SHP77 (cell line): ENCODE data around the gene NFE2L3.

Source experiments
- DNase-seq, 2 experiments: peaks; one replicate each; lab custom pipeline; 2025; lab: John Stamatoyannopoulos, UW

Gene NFE2L3

DNA sequence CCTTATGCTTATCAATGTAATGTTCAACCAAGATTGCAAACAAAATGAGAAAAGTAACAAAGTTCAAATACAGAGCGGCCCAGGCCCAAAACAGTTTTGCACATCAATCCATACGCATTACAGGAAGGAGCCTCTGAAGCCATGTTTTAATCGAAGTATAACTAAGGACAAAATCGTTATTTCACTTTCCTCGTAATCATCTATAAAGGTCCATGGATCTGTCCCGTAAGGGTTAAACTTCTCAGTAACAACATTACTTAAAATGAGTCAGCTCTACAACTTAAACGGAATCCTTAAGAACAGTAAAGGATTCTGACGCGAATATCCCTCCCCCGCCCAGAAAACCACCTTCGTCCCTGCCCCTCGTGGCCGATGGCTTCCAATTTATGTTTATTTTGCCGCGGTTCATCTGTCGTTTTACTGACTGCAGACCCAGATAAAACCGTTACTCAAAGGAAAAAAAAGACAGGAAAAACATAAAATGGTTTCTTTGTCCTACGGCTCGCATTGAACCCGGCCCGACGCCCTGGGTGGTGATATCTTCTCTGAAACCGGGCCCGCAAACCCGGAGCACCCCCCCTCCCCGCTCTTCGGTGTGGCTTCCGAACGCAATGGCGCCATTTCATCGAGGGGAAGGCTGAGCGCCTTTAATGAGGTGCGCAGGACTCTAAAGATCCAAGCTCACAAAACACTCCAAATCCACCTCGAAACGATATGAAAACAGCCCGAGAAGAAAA, 47.5 kb downstream of the NFE2L3 start:
- peak; percentile 39 to 62 for DNase-seq

DNA sequence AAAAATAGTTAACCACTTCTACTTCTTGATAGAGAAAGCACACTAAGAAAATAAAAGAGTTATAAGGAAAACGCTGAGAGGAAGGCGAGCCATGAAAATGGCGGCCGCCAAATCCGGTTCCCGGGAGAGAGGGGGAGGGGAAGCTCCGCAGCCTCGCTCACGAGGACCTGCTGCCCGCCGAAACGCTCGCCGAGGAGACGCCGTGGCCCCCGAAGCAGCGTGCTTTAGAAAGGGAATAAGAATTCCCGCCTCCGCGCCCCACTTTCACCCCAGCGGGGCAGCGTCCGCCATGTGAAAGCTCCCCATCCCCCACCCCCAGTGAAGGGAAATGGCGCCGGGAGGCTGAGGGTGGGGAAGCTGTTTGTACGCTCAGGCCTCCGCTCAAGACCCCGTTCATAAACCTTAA, 48.0 kb downstream of the NFE2L3 start:
- peak; percentile 34 to 50 for DNase-seq

DNA sequence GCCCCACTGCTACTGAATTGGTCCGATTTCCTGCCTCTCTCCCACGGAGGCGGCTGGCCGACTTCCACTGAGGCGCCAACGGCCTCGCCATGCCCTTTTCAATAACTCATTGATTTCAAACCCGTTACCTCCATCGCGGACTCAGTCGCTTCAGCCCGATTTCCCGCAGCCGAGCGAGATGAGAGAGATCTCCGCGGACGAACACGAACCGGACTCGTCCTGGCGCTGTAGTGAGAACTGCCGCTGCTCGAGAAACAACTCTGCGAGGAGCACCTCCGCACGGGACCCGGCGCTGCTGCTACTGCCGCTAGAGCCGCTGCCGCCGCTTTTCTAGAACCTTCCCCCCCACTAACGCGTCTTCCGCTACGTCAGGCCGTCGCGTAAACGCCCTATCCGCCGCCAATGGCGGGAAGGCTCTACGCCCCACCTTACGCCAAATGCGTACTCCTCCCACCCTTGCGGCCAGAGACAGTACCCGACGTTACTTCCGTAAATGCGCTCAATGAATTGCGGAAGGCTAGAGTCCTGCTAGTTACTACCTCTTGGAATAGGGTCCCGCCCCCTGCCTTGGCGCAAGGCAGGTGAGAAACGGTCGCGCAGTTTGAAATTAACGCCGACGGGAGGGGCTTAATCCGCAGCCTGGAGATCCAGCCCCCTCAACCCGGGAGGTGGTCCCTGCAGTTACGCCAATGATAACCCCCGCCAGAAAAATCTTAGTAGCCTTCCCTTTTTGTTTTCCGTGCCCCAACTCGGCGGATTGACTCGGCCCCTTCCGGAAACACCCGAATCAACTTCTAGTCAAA, 48.6 kb downstream of the NFE2L3 start, which contains the start of gene HNRNPA2B1:
TSS of gene HNRNPA2B1 (minus strand) at position 303 of the 803 bp plus-strand sequence. CDS start at position 134, 169 bp downstream.
- DNase-seq, result peak; percentile 98

DNA sequence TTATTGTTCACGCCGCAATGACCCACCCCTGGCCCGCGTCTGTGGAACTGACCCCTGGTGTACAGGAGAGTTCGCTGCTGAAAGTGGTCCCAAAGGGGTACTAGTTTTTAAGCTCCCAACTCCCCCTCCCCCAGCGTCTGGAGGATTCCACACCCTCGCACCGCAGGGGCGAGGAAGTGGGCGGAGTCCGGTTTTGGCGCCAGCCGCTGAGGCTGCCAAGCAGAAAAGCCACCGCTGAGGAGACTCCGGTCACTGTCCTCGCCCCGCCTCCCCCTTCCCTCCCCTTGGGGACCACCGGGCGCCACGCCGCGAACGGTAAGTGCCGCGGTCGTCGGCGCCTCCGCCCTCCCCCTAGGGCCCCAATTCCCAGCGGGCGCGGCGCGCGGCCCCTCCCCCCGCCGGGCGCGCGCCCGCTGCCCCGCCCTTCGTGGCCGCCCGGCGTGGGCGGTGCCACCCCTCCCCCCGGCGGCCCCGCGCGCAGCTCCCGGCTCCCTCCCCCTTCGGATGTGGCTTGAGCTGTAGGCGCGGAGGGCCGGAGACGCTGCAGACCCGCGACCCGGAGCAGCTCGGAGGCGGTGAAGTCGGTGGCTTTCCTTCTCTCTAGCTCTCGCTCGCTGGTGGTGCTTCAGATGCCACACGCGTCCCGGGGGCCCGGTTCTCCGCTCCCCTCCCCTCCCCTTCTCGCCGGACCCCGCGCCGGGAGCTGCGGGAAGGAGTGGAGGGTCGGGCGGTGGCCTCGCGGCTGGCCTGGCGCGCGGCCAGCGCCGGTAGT, 49.4 kb downstream of the NFE2L3 start, which contains the start of gene CBX3:
TSS of gene CBX3 (plus strand) at position 499 of the 772 bp plus-strand sequence. CDS start 1,254 bp downstream, outside the sequence.
- peak; percentile 90 to 94 for DNase-seq

DNA sequence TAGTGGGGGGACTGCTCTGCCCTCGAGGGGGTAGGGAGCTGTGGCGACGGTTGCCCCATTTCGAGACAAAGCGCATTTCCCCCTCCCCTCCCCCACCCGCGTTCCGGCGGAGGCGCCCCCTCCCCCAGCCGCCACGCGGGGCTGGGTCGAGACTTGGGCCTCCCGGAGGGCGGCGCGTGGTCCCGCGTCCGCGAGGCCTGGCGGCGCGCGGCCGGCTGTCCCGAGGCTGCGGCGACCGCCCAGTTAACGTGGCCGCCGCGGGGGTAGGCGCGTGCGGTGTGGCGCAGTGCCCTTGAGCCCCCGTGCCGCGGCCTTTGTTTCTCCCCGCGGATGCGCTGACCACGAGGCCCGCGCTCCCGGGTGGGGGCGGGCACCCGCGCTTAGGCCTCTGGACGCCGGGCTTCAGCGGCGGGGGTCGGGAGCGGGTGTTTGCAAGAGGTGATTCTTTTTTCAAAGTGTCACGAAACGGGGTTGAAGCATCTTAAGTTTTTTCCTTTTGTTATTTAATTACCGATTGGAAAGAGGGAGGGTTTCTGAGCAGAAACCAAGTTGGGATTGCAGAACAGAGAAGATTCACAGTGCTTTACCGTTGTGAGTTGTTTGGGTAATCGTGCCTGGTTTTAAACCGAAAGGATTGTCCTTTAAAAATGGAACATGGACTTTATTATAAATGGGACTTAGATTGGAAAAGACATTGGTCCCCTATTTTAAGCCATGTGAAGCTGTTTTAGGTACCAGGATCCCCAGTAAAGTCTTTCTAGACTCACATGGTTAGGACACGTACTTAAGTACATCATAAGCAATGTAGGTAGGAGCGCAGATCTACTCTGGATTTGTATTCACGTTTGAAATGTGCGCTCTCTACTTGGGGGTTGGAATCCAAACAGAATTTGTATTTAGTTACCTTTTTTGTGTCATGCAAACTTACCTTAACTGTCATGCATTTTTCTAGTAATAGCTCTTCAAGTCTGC, 50.3 kb downstream of the NFE2L3 start:
- peak in 1 of 2 experiments; percentile 45 for DNase-seq

DNA sequence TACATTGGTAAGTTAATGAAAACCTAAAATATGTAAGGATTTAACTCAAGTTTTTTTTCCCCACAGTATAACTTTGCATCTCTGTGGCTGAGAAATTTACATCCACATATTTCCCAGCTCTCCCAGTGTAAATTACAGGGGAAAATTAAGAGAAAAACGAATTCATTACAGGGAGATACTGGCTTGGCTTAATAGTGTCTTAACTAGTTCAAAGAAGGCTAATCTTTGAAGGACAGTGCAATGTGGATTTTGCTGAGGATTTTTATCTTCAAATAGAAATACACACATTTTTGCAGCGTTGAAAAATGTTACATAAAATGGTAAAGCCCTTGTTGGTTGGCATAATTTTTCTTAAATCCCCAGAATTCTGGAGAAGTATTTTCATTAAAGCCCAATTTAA, 51.0 kb downstream of the NFE2L3 start:
- DNase-seq, result no peak

DNA sequence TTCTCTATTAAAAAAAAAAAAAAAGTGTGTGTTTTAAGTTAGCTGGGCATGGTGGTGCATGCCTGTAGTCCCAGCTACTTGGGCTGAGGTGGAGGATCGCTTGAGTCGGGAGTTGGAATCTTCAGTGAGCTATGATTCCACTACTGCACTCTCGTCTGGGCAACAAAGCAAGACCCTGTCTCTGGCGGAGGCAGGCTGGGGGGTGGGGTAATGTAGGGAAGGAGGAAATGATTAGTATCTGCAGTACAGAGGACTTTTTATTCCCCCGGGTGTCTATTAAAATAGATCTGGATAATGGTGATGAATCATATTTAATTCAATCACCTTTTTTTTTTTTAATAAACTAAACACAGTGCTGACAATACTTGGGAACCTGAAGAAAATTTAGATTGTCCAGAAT, 56.0 kb downstream of the NFE2L3 start:
- no peak for DNase-seq

DNA sequence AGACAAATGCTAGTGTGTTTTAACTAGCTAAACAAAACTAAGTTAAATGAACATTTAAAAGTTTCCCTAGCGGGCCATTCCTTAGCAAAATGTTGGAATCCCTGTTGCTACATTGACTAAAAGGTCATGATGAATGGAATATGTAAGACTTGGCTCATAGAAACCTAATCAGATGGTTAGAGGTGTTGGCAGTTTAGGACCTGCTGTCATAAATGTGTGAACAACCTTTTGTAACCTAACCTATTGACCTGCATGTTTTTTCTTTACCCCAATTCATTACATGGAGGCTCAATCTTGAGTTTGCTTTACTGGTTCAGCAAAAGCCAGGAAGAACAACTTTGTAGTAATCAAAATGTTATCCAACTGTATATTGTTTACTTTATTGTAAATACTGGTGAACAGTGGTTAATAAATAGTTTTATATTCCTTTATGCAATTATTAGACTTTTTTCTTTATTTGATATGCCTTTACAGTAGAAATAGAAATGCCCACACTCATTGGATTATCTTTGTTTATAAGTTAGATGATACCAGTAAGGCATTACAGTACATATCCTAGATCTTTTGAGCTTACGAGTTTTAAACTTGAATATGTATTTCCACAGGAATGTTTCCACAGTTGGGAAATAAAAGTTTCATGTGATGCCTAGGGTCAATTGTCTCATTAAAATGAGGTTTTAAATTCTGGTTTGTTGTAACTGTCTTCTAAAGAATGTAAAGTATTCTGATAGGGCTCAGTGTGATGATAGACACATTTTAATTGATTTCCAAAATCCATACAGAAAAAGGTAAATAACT, 61.1 kb downstream of the NFE2L3 start:
- DNase-seq, result no peak

DNA sequence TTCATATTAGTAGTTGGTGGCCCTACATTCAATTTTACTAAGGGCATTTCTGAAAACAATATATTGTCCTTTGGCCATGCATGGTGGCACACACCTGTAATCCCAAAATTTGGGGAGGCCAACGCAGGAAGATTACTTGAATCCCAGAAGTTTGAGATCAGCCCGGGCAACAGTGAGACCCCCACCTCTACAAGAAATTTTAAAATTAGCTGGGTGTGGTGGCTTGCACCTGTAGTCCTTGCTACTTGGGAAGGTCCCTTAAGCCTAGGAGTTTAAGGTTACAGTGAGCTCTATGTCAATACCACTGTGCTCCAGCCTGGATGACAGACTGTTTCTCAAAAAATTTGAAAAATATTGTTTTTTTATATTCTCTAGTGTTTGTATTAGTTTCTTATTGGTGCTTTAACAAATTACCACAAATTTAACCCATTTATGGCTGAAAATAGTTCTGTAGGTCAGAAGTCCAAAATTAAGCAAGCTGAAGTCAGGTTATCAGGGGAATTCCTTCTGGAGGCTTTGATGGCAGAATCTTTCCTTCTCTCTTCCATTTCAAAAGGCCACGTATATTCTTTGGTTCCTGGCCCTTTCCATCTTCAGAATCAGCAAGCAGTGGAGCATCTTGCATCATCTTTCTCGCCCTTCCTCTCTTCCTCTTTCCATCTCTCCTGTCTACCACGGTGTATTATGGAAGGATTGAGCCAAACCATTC, 62.0 kb downstream of the NFE2L3 start:
- no peak for DNase-seq

DNA sequence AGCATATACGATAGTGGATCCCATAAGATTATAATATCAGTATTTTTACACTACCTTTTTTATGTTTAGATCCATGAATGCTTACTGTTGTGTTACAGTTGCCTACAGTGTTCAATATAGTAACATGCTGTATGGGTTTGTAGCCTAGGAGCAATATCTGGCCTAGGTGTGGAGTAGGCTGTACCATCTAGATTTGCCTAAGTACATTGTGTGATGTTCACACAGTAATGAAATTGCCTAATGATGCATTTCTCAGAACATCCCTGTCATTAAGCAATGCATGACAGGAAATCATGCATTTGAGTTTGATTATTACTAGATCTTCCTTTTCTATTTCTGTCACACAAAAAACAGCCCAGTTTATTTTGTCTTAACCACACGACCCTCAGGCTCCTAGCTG, 64.1 kb downstream of the NFE2L3 start:
- DNase-seq, result no peak

DNA sequence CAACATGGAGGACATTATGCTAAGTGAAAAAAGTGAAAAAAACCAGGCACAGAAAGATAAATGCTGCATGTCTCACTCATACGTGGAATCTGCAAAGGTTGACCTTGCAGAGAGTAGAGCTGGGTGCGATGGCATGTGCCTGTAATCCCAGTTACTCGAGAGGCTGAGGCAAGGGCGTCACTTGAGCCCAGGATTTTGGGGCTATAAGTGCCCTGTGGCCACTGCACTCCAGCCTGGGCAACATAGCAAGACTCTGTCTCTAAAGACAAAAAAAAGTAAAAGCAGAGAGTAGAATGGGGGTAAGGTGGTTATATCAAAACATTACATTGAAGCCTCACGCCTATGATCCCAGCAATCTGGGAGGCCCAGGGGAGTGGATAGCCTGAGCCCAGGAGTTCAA, 72.4 kb downstream of the NFE2L3 start:
- no peak for DNase-seq

DNA sequence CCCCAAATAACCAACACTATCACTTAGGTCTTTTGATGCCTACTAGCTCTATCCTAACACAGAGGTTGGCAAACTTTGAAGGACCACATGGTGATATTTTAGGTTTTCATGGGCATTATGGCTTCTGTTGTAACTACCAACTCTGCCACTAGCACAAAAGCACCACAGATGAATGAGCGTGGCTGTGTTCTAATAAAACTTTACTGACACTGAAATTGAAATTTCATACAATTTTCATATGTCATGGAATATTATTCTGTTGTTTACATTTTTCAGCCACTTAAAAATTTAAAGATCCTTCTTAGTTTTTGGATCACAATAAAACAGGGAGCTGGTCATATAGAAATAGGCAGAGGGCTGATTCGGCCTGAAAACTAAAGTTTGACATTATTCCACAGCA, 76.0 kb downstream of the NFE2L3 start:
- DNase-seq, result no peak

DNA sequence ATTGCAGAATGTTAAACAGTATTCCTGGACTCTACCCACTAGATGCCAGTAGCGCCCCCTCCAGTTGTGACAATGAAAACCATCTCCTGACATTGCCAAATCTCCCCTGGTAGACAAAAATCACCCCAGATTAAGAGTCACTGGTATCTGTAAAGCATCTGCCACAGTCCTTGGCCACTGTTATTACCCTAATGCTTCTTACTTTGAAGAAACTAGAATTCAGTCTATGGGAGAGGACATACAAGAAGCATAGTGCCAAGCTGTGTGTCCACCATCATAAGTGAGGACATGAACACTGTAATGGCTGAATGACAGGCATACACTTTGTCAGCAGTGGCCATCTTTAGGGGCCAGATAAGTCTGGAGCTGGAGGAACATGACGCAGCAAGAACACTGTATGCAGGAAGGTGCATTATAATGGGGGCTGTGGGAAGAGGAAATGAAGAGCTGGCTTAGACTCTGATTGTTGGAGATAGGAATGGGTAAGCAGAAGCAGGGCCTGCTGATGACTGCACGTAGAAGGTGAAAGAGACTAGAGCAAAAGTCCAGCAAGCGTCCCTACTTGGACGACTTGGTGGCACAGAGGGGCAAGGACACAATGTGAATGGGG, 82.0 kb downstream of the NFE2L3 start:
- DNase-seq, result no peak
